ENCODE data around the gene FRZB.
A peak's percentile ranks its signal among the peaks of the same experiment; 100 is the strongest.
"Not testable (repeated sequence)": the region's sequence is repeated elsewhere in the genome, so short reads cannot be mapped to it uniquely, and the experiment has no call there.

FRZB gene, protein sequence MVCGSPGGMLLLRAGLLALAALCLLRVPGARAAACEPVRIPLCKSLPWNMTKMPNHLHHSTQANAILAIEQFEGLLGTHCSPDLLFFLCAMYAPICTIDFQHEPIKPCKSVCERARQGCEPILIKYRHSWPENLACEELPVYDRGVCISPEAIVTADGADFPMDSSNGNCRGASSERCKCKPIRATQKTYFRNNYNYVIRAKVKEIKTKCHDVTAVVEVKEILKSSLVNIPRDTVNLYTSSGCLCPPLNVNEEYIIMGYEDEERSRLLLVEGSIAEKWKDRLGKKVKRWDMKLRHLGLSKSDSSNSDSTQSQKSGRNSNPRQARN

DNA sequence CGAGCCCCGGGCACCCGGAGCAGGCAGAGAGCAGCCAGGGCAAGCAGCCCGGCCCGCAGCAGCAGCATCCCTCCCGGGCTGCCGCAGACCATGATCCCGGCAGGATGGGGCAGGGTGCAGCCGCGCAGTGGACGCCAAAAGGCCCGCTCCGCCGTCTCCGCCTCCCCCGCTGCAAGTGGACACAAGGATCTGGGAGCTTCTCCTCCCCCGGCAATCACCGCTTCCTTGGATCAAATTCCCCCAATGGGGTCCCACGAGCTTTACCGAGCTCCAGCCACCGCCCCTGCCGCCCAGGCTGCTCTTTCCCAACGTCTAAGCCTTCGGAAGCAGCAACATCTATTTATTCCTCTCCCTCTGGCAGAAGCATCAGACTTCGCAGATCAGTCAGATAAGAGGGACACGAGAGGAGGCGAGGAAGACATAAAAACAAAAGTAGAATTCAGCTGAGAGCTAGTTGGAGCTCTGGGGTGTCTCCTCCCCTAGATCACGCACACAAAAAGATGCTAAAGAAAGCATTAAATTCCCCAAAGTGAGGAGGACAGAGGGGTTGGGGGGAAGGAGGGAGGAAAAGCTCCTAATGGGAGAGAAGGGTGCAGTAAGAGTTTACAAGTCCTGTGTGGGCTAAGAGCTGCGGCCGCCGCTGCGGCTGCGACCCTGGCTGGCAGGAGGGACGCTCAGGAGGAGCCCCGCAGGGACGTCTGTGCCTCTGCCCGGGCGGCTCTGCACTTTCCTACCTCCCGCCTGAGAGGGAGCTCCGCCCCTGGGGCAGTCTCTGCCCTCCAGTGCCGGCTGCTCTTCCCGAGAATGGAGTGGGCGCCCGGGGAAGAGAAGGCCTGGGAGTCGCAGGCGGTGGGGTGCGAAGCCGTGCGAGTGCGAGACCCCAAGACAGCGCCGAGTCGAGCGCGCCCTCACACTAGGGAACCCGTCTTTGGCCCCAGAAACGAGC lies at the start of gene FRZB:
Gene FRZB (minus strand): TSS at position 177 of the 946 bp plus-strand sequence. CDS start 85 bp downstream, at position 92.
- DNase-seq (ENCODE audit: low read depth) = peak; percentile 3

DNA sequence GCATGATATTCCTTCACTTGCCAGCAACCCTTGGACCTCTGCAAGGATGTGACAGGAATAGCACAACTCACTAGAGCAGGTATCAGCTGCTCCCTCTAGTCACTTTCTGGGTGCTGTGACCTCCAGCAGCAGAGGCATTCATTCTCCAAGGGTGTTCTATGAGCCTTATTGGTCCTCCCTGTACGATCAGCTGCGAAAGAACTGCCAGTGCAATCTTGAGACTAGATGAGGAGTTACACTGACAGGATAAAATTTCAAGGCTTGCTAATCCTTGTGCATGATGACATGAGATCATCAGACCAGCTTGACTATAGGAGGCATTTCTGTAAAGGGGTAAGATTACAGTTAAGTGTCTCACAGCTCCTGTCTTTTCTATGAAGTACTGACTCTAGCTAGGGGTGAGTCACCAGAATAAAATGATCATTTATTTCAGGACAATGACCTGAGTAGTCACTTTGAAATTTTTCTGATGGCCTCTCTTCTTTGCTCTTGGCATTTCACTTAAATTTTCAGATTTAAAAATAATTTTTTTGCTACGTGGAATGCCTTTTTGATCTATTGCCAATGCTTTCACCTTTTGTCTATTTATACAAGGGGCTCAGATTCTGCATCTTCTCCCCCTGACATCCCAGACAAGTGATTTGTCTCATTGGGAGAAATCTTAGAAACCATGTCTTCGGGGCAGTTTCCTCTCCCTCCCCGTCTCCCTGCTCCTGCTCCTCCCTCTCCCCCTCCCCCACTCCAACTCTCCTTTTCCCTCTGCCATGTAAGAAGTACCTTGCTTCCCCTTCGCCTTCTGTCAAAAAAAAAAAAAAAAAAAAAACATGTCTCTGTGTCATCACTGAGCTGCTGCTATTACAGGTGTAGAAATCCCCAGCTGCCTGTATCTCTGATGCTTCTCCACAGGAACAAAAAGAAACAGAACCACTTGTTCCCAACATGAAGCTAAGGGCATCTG lies 49.2 kb upstream of the FRZB start:
- peak; percentile 64 for DNase-seq (ENCODE audit: low read depth)

DNA sequence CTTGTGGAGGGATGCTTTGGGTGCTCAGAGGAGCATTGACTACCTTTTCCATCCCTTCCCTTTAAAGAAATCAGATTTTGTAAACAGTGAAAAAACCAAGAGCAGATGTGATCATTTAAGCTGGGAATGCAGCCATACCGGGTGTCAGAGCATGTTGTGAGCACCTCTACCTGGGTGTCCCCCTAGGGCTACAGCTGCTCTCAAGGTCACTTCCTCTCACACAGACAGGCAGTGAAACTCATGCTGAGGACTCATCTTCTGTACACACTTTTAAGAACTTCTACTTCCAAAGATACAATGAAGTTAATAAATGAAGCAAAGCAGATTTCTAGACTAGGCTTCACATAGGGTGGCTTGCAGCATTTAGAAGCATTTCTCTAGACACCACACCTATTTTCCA lies 48.4 kb upstream of the FRZB start:
- no peak for DNase-seq (ENCODE audit: low read depth)

DNA sequence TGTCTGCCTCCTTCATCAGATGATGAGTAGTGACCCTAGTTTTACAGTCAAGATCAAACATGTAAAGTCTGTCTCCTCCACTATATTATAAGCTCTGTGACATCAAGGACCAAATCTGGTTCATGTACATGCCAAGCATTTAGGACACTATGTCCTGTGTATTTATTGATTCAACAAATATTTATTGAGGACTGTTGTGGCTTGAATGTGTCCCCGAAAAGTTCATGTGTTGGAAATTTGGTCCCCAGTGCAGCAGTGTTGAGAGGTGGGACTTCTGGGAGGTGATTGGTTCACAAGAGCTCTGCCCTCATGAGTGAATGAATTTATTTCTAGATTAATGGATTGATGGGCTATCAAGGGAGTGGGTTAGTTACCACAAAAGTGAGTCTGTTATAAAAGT lies 46.6 kb upstream of the FRZB start:
- DNase-seq (ENCODE audit: low read depth) = no peak

DNA sequence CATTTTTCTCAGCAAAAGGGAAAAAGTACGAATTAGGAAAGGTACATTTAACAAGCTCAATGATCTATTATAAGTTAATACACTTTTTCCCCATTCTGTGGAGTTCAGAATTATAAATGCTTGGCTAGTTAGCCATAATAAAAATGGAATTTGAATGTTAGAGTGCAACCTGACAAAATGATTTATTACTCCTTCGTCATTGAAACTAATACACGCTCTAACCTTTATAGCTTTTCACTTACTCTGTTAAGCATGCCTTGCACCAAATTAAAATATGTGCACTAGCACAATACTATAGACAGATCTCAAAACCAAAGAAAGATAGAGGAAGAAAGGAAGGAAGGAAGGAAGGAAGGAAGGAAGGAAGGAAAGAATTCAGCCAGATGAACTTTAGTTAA lies 46.1 kb upstream of the FRZB start:
- DNase-seq (ENCODE audit: low read depth) = no peak

DNA sequence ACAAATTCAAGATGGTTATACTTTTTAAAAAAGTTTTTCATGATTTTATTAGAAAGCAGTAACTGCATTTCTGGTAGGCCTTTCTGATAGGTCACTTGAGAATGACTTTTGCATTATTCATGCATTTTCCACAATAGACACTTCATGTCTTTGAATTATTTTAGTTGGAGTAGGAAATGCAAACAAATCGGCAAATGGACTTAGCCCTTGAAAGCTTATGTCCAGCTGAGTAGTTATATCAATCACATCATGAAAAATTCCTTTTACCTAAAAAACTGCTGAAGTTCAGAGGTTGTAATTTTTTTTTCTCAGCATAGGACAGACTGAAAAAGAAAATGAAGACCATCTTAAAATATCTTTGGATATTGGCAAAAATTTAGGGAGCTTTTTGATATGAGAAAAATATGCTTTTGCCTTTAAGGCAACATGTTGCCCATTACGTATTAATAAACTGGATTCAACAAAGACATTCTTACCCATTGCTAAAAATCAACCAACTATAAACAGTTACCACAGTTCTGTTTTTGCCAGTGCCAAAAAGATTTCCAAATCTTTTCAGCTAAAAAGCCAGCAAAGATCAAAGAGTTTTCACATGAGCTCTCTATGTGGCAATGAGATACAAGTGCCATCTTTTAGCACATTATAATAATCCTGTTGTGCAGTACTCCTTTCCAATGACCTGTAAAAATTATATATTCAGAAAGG lies 45.5 kb upstream of the FRZB start:
- no peak for DNase-seq (ENCODE audit: low read depth)

DNA sequence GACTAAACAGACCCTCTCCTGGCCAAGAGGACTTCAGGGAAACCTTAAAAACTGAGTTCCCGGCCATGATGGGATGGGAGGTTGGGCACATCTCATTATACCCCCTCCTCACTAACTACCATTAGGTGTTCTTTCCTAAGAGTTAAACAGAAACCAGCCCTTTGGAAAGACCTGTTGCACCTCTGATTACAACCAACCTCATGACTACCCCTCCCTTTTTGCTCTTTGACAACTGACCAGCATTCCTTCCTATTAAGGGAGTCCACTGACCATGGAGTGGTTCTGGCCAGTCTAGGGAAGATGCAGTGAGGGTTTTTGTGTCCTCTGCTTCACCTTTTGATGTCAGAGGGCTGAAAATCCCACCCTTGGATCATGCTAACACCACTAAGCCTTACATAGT lies 44.5 kb upstream of the FRZB start:
- no peak for DNase-seq (ENCODE audit: low read depth)

DNA sequence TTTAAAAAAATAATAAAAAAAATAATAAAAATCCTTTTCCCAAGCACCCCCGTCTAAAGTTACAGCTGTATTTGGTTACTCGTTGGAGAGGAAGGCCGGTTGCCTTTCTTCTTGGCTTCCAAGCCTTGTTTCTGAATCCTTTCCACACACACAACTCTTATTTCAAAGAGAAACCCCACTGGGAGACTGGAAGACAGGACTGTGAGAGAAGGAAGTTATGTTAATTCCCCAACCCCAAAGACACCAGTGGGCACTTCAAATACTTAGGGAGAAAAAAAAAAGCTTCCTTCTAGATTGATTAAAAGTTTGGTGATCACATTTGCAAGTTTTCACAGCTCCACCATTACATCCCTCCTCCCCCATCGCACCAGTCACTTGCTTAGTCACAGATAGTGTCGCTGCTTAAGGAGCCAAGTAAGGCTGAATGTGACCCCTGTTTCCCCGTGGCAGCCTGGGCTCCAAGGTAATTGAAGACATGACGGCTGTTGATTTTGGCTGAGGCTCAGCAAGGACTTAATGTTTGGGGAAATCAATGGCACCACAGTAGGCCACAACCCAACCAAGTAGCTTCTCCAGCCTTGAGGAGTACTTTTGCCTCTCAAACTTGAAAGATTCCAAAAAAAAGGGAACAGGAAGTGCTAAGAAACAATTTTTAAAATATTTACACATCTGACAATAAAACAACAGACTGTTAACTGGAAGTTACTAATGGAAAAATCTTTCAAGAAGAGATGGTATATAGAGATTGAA lies 40.8 kb upstream of the FRZB start:
- no peak for DNase-seq (ENCODE audit: low read depth)

DNA sequence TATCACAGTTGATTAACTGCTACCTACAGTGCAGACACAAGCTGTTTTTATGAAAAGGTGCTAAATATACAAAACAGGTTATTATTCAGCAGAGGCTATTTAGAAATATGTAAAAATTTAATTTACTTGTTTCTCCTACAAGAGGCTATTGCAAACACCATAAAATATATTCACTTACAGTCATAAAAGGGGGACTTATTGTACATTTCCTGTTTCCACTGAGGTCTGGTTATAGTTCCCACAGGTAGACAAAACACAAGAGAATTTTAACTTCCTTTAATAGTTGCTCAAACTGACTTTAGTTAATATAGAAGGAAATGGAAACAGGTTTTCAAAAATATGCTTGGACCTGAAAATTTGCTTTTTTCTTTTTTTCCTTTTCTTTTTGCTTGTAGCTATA lies 40.0 kb upstream of the FRZB start:
- no peak for DNase-seq (ENCODE audit: low read depth)

DNA sequence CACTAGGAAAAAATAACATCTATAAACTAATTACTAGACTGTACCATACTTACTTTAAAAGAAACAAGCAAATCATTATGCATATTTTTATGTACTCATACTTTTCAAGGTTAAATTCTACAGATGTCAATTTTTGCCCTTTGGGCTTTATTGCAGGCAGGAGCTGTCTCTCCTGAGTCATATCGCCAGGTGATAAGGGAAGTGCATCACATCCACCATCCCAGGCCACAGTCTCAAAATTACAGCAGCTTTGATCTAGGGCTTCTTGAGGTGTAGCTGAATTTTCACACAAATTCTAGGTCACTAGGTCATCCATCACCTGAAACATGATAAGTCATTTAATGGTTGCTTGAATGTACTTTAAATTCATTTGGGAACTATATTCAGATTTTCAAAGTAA lies 38.4 kb upstream of the FRZB start:
- no peak for DNase-seq (ENCODE audit: low read depth)

DNA sequence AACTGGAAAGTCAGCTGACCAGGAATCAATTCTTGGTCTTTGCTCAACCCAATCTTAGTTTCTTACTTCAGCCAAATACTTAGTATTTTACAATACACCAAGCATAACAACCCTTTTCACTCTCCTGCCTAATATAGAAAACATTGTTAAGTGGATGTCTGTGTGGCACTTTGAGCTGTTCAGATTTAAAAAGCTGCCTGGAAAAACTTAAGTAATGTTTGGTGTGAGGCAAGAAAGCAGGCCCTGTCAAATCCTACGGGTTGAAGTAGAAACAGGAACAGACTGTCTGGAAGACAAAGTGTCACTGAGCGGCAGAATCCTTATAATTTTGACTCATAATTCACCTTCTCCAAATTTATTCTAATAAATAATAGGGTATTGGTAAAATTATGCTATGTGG lies 37.1 kb upstream of the FRZB start:
- no peak for DNase-seq (ENCODE audit: low read depth)

DNA sequence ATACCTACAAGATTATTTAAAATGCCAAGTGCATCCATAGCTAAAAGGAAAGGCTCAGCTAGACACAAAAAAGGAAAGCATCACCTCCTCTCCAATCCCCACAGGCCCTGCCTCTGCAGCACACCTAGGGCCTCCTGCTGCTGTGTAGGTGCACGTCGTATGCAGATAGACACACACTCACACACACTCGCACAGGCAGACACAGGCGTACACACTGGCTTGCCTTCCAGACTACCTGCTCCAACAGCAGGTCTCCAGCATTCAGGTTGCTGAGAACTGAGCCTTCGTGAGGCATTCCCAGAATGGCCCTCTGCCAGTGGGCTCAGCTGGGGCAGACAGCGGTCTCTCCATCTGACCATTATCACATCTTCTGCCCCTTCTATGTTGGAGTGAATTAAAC lies 35.3 kb upstream of the FRZB start:
- no peak for DNase-seq (ENCODE audit: low read depth)

DNA sequence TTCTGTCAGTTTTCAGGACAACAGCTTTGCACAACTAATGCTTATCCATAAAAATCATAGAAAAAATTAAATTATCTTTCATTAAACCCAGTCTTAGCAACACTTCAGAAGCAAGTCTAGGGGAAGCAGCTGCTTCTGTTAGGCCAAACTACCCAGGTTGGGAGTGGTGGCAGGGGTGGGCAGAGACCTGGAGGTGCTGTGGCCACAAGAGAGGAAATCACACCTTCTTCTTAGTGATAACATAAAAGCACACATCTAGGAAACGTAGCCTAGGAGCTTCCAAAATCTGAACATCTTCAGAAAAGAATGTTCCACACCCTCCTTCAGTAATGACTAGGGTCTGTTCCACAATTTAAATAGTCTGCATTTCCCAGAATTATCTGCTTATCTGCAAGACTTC lies 32.3 kb upstream of the FRZB start:
- DNase-seq (ENCODE audit: low read depth) = no peak

DNA sequence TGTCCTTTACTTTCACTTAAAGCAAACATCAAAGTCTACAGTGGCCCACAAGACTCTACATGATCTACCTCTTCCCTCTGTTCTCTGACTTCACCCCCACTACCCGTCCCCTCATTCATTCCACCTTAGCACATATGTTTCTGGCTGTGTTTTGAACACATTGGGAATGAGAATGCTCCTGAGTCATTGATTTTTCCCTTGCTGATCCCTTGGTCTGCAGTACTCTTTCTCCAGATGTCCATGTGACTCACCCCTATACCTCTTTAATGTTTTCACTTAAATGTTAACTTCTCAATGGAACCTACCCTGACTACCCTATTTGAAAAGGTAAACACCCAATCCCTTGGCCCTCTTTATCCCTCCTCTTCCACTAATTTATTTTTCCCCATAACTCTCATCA lies 30.7 kb upstream of the FRZB start:
- peak; percentile 12 for DNase-seq (ENCODE audit: low read depth)

DNA sequence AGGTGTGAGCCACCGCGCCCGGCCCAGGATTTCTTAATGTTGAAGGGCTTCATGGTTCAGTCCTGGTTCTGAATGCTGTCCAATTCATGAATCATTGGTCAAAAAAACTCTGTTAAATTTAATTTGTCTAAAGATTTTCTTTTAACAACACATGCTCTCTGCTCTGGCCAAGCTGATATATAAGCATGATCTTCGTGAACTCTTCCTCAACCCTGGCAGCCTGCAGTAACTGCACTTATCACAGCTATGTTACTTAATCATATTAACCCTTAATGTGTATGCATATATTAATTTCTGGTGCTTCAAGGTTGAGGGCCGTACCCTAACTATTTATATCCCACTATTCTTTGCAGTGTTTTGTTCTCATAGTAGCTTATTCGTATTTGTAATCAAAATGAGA lies 29.4 kb upstream of the FRZB start:
- no peak for DNase-seq (ENCODE audit: low read depth)

DNA sequence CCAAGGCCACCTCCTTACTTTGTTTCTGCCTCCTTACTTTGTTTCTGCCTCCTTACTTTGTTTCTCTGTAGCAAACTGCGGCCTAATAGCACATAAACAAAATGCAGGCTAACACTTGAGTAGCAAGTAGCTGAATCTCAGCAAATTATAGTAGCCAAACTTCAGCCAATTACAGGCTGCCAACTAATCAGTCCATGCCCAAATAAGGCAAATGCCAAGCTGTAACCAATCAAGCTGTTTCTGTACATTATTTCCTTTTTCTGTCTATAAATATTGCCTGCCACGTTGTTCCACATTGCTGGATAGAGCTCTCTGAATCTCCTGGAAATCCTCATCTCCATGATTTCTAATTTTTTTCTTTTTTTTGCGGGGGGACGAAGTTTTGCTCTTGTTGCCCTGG lies 28.7 kb upstream of the FRZB start:
- DNase-seq (ENCODE audit: low read depth) = no peak

DNA sequence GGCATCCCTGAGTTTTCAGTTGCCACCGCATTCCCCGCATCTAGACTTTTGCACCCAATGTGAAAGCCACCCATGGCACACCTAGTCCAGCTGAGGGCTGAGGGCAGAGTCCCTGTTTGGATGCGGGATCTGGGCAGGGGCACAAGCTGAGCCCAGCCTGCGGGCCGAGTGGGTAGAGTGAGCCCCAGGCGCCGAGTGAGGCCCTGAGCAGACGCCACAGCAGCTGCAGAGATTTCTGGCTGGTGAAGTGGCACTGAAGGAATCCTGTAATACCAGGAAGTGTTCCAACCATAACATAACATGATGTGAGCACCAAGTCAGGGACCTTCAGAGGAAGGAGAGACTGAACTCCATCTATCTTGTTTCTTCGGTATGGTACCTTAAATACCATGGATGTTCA lies 27.7 kb upstream of the FRZB start:
- DNase-seq (ENCODE audit: low read depth) = no peak

DNA sequence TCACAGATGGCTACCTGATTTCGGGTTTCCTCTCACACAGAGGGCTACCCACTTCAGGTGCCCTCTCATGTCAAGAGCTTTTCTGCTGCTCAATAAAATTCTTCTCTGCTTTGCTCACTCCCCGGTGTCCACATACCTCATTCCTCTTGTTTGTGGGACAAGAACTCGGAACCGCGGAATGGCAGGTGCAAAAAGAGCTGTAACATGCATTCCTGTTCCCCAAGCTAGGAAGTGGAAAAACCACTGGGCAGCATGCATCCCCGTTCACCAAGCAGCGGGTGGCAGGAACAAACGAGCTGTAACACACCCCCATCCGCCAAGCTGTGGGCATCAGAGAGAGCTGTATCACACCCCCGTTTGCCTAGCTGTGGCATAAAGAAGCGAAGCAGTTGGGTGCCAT lies 27.2 kb upstream of the FRZB start:
- DNase-seq (ENCODE audit: low read depth) = no peak

DNA sequence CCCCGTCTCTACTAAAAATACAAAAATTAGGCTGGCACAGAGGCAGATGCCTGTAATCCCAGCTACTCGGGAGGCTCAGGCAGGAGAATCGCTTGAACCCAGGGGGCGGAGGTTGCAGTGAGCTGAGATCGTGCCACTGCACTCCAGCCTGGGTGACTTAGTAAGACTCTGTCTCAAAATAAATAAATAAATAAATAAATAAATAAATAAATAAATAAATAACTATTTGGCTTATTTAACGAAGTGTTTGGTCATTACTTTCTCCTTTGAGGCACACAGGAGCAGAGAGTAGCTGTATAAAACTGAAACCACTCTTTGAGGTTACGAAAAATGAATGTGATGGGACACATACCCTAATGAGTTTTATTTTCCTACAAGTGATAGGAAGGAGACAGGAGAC lies 26.6 kb upstream of the FRZB start:
- not testable (repeated sequence) for DNase-seq (ENCODE audit: low read depth)

DNA sequence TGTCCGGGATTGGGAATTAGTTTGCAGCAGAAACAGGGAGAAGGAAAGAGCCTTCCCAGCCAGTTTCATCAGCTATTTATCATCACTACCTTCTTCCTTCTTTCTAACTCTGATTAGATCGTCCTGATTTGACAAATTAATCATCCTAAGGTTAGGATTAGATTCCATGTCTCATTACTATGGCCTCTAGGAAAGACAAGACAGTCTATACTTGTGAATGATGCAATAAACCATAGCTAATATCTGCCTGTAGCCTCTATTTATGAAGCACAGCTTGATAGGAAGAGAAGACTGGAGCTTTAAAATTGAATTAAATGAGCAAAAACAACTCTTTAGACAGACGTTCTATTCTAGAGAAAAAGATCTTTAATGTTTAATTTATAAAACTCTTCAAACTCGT lies 25.2 kb upstream of the FRZB start:
- DNase-seq (ENCODE audit: low read depth) = no peak

Data from GM04503 (cell line).